Panc1 (cell line): ENCODE measurements around the gene WSCD2. TPM values are rescaled to one million over a fixed set of nuclear protein-coding genes. Genes with fewer than 3 reads are reported as not detected.

Experiments
- ATAC-seq: fragments of 200-7000 bp; cut with Tn5 transposase; 2 replicates; pipeline ENCODE4 v1.9.1; 2020; ENCODE audit warnings: mild to moderate bottlenecking, moderate library complexity
- BruUV-seq: library from RNA; stranded (reverse); fragments of 400-500 nt; replicated peaks from 2 replicates; lab custom pipeline; 2021; lab: Mats Ljungman, UMichigan
- CTCF ChIA-PET: fragments of 300-600 bp; sonication (Branson Sonifier 250); formaldehyde crosslinking; loops from one replicate; lab custom pipeline; 2022; ENCODE audit warnings: antibody characterized with exemption; lab: Charles Lee
- POLR2A ChIA-PET: fragments of 300-600 bp; sonication (Branson Sonifier 250); formaldehyde crosslinking; loops from one replicate; lab custom pipeline; 2022; ENCODE audit warnings: antibody characterized with exemption; lab: Charles Lee
- DNase-seq: peaks from one replicate; pipeline ENCODE4 v3.0.0-alpha.2; 2010; ENCODE audit warnings: low read depth, low spot score
- H3K27ac ChIP-seq: 2 replicates; pipeline ENCODE4 v1.5.1; 2011; ENCODE audit warnings: mild to moderate bottlenecking, low read length, inconsistent platforms
- H3K27me3 ChIP-seq: fragments of 200-500 bp; sonication (Bioruptor generic); 2 replicates; pipeline ENCODE4 v1.6.0; 2014; ENCODE audit warnings: low read length, inconsistent platforms; ENCODE audit not compliant: control insufficient read depth, insufficient read depth
- H3K36me3 ChIP-seq: fragments of 200-500 bp; sonication (Bioruptor generic); 2 replicates; pipeline ENCODE4 v1.5.1; 2014; ENCODE audit warnings: inconsistent platforms, mild to moderate bottlenecking, low read length, moderate library complexity; ENCODE audit not compliant: control insufficient read depth, insufficient read depth
- H3K4me1 ChIP-seq: 2 replicates; pipeline ENCODE4 v1.5.1; 2011; ENCODE audit warnings: inconsistent platforms, mild to moderate bottlenecking, low read length, moderate library complexity; ENCODE audit not compliant: control insufficient read depth, insufficient read depth
- H3K4me3 ChIP-seq, 2 experiments: 2 replicates each; pipeline ENCODE4 v1.5.1; 2011 to 2012; ENCODE audit warnings: low read depth in 2 of 2, low read length in 2 of 2, mild to moderate bottlenecking in 2 of 2, inconsistent platforms in 1 of 2, moderate library complexity in 1 of 2
- H3K9me3 ChIP-seq: fragments of 200-500 bp; sonication (Bioruptor generic); 2 replicates; pipeline ENCODE4 v1.5.1; 2014; ENCODE audit warnings: low read depth, mild to moderate bottlenecking, inconsistent platforms, low read length, moderate library complexity; ENCODE audit not compliant: control insufficient read depth, insufficient read depth
- POLR2AphosphoS5 ChIP-seq: IDR thresholded peaks from 2 replicates; pipeline ENCODE4 v1.6.1; 2012; ENCODE audit warnings: mild to moderate bottlenecking, low read depth, low read length, moderate library complexity
- SIN3A ChIP-seq: IDR thresholded peaks from 2 replicates; pipeline ENCODE4 v1.6.1; 2012; ENCODE audit warnings: low read depth, mild to moderate bottlenecking, low read length, moderate library complexity, borderline replicate concordance; ENCODE audit not compliant: insufficient read depth
- TCF7L2 ChIP-seq: IDR thresholded peaks from 2 replicates; pipeline ENCODE4 v1.6.1; 2011; ENCODE audit warnings: mild to moderate bottlenecking, low read depth, low read length, inconsistent platforms
- in situ Hi-C: cut with HindIII; loops from 2 replicates; pipeline ENCODE4 v1.10.0; 2016; ENCODE audit warnings: low sequenced_read_pairs, low pct_unique_long_range_greater_than_20kb
- intact Hi-C: fragments of 100-400 bp; cut with micrococcal nuclease; formaldehyde crosslinking; loops from one replicate; pipeline ENCODE4 v1.10.0; 2022; ENCODE audit not compliant: unreplicated experiment
- total RNA-seq: library from RNA; stranded (reverse); gene quantifications from one replicate; pipeline ENCODE4 v1.2.1, GENCODE V29; 2021; ENCODE audit not compliant: unreplicated experiment
- TF ChIP-seq, protein P1 (sequence below), 2 experiments: IDR thresholded peaks; 2 replicates each; pipeline ENCODE4 v1.6.1; 2011 to 2012; ENCODE audit warnings: low read depth in 2 of 2, control low read depth in 1 of 2, low read length in 1 of 2, mild to moderate bottlenecking in 1 of 2, moderate library complexity in 1 of 2; ENCODE audit not compliant: insufficient read depth in 1 of 2
- TF ChIP-seq, protein P2 (sequence below): fragments of 450-650 bp; IDR thresholded peaks from 2 replicates; pipeline ENCODE4 v1.5.1; 2017; ENCODE audit warnings: mild to moderate bottlenecking

Gene WSCD2
- total RNA-seq, 1 experiment from 2014 or later: 0.64 TPM

DNA sequence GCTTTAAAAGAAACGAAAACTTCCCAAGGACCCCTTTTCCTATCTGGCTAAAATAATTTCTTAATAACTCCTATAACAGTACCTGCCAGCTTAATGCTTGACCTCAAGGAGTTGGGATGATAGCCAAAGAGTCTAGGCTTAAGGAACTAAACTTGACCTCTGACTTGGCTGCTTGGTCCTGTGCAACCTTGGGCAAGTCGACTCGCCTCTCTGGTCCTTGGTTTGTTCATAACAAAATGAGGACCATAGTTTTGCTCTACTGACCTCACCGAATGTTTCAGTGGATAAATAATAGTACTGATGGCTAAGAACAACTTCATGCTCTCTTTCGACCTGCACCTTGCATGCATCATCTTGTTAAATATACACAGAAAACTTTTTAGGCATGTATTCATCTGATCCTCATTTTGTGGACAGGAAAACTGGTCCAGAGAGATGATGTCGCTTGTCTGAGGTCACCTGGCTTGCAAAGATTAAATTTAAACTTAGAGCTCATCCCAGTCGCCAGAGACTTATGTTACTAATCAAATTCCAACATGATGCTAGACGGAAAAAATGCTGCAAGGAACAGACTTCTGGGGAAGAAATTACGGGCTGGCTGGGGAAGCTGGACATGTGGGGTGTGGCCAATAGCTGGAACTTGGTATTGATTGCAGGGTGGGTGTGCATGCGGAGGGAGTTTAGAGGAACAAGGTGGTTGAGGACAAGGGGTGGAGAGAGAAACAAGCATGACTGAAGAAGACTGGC is 38.0 kb upstream of the WSCD2 start:
- POLR2A ChIA-PET: no interaction called here
- in situ Hi-C loops: no loop called here
- Histone ChIP-seq H3K27me3 (peaks cover 8% of the 10 kb centered on the region; the same call in 1 of the 2 replicates), H3K36me3 (no peaks in the 10 kb centered on the region), H3K9me3 (no peaks in the 10 kb centered on the region), H3K4me3 (no peak overlapping the region), H3K4me1 (no peaks in the 10 kb centered on the region), H3K27ac (no peak overlapping the region)
- TF ChIP-seq TCF7L2: no peak
- TF ChIP-seq, protein P1, sequence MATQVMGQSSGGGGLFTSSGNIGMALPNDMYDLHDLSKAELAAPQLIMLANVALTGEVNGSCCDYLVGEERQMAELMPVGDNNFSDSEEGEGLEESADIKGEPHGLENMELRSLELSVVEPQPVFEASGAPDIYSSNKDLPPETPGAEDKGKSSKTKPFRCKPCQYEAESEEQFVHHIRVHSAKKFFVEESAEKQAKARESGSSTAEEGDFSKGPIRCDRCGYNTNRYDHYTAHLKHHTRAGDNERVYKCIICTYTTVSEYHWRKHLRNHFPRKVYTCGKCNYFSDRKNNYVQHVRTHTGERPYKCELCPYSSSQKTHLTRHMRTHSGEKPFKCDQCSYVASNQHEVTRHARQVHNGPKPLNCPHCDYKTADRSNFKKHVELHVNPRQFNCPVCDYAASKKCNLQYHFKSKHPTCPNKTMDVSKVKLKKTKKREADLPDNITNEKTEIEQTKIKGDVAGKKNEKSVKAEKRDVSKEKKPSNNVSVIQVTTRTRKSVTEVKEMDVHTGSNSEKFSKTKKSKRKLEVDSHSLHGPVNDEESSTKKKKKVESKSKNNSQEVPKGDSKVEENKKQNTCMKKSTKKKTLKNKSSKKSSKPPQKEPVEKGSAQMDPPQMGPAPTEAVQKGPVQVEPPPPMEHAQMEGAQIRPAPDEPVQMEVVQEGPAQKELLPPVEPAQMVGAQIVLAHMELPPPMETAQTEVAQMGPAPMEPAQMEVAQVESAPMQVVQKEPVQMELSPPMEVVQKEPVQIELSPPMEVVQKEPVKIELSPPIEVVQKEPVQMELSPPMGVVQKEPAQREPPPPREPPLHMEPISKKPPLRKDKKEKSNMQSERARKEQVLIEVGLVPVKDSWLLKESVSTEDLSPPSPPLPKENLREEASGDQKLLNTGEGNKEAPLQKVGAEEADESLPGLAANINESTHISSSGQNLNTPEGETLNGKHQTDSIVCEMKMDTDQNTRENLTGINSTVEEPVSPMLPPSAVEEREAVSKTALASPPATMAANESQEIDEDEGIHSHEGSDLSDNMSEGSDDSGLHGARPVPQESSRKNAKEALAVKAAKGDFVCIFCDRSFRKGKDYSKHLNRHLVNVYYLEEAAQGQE (IDR thresholded peaks at IDR 0.05; ENCODE audit: insufficient read depth in 1 of 2, low read depth in 2 of 2, low read length in 1 of 2): no peak
- TF ChIP-seq SIN3A: no peak
- no peak for TF ChIP-seq POLR2AphosphoS5
- TF ChIP-seq, protein P2, sequence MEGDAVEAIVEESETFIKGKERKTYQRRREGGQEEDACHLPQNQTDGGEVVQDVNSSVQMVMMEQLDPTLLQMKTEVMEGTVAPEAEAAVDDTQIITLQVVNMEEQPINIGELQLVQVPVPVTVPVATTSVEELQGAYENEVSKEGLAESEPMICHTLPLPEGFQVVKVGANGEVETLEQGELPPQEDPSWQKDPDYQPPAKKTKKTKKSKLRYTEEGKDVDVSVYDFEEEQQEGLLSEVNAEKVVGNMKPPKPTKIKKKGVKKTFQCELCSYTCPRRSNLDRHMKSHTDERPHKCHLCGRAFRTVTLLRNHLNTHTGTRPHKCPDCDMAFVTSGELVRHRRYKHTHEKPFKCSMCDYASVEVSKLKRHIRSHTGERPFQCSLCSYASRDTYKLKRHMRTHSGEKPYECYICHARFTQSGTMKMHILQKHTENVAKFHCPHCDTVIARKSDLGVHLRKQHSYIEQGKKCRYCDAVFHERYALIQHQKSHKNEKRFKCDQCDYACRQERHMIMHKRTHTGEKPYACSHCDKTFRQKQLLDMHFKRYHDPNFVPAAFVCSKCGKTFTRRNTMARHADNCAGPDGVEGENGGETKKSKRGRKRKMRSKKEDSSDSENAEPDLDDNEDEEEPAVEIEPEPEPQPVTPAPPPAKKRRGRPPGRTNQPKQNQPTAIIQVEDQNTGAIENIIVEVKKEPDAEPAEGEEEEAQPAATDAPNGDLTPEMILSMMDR: no peak
- ATAC-seq (no peak), DNase-seq (no peak)
- intact Hi-C loops: no loop called here
- BruUV-seq: no TSS peak
- CTCF ChIA-PET: no interaction called here

DNA sequence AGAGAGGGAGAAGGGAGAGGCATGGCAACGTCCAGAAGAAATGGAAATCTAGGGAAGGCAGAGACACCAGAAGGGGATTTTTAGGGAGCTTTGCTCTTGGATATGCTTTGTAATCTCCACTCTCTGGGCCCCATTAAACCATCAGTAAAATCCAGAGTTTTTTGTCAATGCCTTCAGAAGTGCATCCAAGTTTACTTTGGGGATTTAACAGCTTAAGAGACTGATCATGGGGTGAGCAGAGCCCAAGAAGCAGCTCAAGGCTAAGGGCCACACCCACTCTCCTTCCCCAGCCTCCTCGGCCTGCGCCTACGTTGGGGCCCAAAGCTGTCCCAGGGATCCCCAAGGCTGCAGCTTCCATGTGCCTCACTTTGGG is 37.4 kb upstream of the WSCD2 start:
- ChIA-PET POLR2A (no interaction called here), CTCF (no interaction called here)
- ATAC-seq (no peak), DNase-seq (no peak)
- Histone ChIP-seq H3K27ac (no peak overlapping the region), H3K27me3 (peaks cover 8% of the 10 kb centered on the region; the same call in 1 of the 2 replicates), H3K4me1 (no peaks in the 10 kb centered on the region), H3K4me3 (no peak overlapping the region), H3K9me3 (no peaks in the 10 kb centered on the region), H3K36me3 (no peaks in the 10 kb centered on the region)
- in situ Hi-C loops: no loop called here
- BruUV-seq: no TSS peak
- intact Hi-C loops: no loop called here
- TF ChIP-seq TCF7L2 (no peak), POLR2AphosphoS5 (no peak), SIN3A (no peak)
- TF ChIP-seq, protein P1 (IDR thresholded peaks at IDR 0.05; ENCODE audit: insufficient read depth in 1 of 2, low read depth in 2 of 2, low read length in 1 of 2): no peak
- TF ChIP-seq, protein P2: no peak
